ENCODE measurements around the gene OR6B3. TPM values are rescaled to one million over a fixed set of nuclear protein-coding genes. Genes with fewer than 3 reads are reported as not detected.

The OR6B3 gene
- total RNA-seq, 1 donor from 2014 or later: not detected

DNA sequence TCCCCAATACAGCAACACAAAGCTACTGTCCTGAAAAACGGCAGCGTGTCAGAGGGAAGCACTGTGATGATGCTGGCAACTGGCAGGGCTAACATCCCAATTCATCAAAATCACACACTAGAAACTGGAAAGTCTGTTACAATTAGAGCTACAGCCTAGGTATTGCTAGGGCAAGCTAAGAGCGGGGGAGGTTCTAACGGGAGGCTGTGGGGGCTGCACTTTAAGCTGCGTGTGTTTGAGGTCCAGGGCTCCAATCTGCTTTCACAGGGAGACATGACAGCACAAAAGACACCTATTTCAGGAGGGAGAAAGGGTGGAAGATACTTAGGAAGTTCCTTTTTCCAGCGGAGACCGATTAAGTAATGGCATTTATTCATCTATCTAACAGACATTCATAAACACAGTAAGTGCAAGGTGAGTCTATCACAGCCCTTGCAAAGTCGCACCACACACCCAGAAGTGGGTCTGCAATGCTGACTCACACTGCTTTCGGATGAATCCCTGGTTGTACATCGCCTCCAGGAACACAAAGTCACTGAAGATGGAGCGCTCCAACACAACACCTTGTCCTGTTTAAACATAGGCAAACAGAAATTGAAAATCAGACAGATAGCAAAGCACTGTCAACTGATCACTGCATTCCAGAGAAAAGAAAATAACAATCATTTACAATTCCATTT lies 35.1 kb downstream of the OR6B3 start:
- ATAC-seq (no peak), DNase-seq (no peak)
- TF ChIP-seq, protein P1, sequence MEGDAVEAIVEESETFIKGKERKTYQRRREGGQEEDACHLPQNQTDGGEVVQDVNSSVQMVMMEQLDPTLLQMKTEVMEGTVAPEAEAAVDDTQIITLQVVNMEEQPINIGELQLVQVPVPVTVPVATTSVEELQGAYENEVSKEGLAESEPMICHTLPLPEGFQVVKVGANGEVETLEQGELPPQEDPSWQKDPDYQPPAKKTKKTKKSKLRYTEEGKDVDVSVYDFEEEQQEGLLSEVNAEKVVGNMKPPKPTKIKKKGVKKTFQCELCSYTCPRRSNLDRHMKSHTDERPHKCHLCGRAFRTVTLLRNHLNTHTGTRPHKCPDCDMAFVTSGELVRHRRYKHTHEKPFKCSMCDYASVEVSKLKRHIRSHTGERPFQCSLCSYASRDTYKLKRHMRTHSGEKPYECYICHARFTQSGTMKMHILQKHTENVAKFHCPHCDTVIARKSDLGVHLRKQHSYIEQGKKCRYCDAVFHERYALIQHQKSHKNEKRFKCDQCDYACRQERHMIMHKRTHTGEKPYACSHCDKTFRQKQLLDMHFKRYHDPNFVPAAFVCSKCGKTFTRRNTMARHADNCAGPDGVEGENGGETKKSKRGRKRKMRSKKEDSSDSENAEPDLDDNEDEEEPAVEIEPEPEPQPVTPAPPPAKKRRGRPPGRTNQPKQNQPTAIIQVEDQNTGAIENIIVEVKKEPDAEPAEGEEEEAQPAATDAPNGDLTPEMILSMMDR (IDR thresholded peaks at IDR 0.05): no peak
- intact Hi-C loops (cut with DNase I): no loop called here
- Histone ChIP-seq H3K4me3 (no peak overlapping the region), H3K36me3 (peaks cover 80% of the 10 kb centered on the region), H3K27ac (no peak overlapping the region), H3K27me3 (ENCODE audit: low read depth) (no peaks in the 10 kb centered on the region), H3K4me1 (peaks cover 5% of the 10 kb centered on the region), H3K9me3 (no peaks in the 10 kb centered on the region)

DNA sequence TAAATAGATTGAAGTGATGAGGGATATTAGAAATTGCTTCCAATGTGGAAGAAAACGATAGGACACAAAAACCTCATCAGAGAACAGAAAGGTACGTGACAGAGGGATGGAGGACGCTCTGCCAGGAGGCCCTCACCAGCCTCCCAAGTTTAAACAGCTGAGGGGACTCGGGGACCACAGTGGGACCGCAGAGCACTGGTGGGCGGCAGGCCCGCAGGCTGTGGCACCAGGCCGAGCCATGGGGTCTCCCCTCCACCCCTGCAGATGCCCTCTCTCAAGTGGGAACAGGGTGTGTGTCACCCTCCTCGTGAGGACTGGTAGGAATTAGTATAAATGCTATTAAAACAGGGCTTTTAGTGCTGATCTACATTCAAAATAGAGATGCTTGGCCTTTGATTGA lies 39.0 kb downstream of the OR6B3 start:
- no peak overlapping the region for H3K4me3 ChIP-seq
- TF ChIP-seq, protein P1 (IDR thresholded peaks at IDR 0.05): no peak
- no peaks in the 10 kb centered on the region for H3K4me1 ChIP-seq
- no peaks in the 10 kb centered on the region for H3K27me3 ChIP-seq (ENCODE audit: low read depth)
- H3K27ac ChIP-seq: no peak overlapping the region
- H3K36me3 ChIP-seq: peaks cover 99% of the 10 kb centered on the region
- ATAC-seq (no peak), DNase-seq (no peak)
- intact Hi-C loops (cut with DNase I): no loop called here
- no peaks in the 10 kb centered on the region for H3K9me3 ChIP-seq

DNA sequence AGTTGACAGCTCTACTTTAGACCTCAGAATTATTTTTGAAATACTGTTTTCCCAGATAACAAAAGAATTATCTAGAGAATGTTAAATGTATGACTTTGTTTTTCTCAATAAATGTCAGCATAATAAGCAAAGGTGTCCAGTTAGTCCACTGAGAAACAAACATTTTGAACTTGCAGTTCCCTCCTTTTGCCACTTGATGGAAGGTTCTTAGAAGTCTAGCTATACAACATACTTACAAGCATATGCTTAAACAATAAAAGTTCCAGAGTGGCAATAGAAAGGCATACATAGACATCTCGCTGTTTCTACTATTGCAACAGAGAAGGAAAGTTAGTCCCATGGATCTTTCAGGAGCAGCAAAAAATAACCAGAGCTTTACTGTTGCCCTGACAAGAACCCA lies 40.0 kb downstream of the OR6B3 start:
- no peaks in the 10 kb centered on the region for H3K4me1 ChIP-seq
- intact Hi-C loops (cut with DNase I): no loop called here
- no peaks in the 10 kb centered on the region for H3K9me3 ChIP-seq
- H3K36me3 ChIP-seq: peaks cover 99% of the 10 kb centered on the region
- H3K27ac ChIP-seq: no peak overlapping the region
- DNase-seq: no peak
- TF ChIP-seq, protein P1 (IDR thresholded peaks at IDR 0.05): no peak
- H3K27me3 ChIP-seq (ENCODE audit: low read depth): no peaks in the 10 kb centered on the region
- no peak for ATAC-seq
- H3K4me3 ChIP-seq: no peak overlapping the region

DNA sequence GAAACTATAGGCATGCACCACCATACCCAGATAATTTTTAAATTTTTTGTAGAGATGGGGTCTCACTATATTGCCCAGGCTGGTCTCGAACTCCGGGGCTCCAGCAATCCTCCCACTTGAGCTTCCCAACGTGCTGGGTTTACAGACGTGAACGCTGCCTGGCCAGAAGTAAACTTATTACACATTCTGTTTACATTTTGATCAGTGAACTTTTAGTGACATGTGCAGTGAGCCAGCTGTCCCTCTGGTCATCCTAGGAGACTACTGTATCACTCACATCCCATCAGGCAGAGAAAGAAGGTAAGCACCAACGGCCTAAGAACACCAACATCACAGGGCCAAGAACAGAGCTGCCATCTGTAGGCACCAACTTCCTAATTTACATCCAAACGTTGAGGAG lies 50.3 kb downstream of the OR6B3 start:
- H3K27ac ChIP-seq: no peak overlapping the region
- peaks cover 100% of the 10 kb centered on the region for H3K36me3 ChIP-seq
- H3K9me3 ChIP-seq: no peaks in the 10 kb centered on the region
- intact Hi-C loops (cut with DNase I): no loop called here
- H3K4me1 ChIP-seq: no peaks in the 10 kb centered on the region
- no peak for ATAC-seq
- no peak for DNase-seq
- TF ChIP-seq, protein P1 (IDR thresholded peaks at IDR 0.05): no peak
- no peaks in the 10 kb centered on the region for H3K27me3 ChIP-seq (ENCODE audit: low read depth)
- H3K4me3 ChIP-seq: no peak overlapping the region

DNA sequence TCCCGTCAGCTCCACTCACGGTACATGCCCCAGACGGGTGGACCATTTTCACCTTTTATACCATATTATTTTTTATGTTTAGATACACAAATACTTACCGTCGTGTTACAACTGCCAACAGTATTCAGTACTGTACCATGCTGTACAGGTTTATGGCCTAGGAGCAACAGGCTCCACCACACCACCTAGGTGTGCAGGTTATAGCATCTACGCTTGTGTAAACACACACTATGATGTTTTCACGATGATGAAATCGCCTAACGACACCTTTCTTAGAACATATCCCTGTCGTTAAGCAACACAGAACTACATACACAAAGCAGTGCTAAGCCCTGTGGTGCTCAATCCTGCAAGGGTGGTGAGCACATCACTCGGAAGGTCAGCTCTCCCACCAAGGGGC lies 52.6 kb downstream of the OR6B3 start:
- H3K27me3 ChIP-seq (ENCODE audit: low read depth): no peaks in the 10 kb centered on the region
- ATAC-seq (no peak), DNase-seq (no peak)
- no peaks in the 10 kb centered on the region for H3K9me3 ChIP-seq
- H3K27ac ChIP-seq: no peak overlapping the region
- peaks cover 95% of the 10 kb centered on the region for H3K36me3 ChIP-seq
- TF ChIP-seq, protein P1 (IDR thresholded peaks at IDR 0.05): no peak
- no peak overlapping the region for H3K4me3 ChIP-seq
- intact Hi-C loops (cut with DNase I): no loop called here
- no peaks in the 10 kb centered on the region for H3K4me1 ChIP-seq

Data from lower lobe of right lung (tissue), 2 donors.